ENCODE data around the gene LEP.

GRCh38 chr7:128268233-128268632 lies 27.2 kb downstream of the LEP start:
- TF ChIP-seq CTCF (IDR thresholded peaks at IDR 0.05) (no peak), SIN3A (IDR thresholded peaks at IDR 0.05; ENCODE audit: borderline replicate concordance, insufficient read depth, low read depth, low read length) (no peak)

Measured in Panc1 (cell line).